Measurements from ENCODE around the gene RNU6-1. TPM values are rescaled to one million over a fixed set of nuclear protein-coding genes. Genes with fewer than 3 reads are reported as not detected.

Gene RNU6-1
- total and polyA plus RNA-seq, 2 donors from 2014 or later = not detected

DNA sequence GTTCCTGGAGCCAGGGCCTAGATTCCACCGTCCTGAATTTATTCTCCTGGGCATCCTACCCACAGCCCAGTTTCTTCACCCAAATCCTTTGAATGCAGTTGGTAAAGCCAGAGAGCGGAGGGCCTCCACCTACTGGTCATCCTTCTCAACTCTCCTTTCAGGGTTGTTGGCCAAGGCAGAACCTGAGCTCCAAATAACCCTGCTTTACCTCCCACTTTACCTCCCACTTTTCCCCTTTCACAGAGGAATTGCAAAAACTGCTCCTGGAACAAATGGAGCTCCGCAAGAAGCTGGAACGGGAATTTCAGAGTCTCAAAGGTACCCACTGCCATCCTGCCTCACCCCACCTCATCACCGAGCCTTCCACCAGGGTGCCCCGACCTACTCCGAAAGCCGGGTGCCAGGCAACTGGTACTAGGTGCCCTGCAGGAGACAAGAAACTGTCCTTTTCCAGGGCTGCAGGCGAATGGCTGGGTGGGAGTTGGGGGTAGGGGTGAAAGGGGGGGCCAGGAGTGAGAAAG is 7.8 kb downstream of the RNU6-1 start:
- no peak for FAIRE-seq
- H3K9ac ChIP-seq (ENCODE audit: low read length in 3 of 3) = no peak overlapping the region
- intact Hi-C loops (cut with DNase I) = loop anchor here (10.0 kb wide), 1 partner anchor 367 kb away; no protein-coding TSS in a partner anchor
- H3K4me3 ChIP-seq (ENCODE audit: low read length in 3 of 3) = no peak overlapping the region
- peaks cover 0 to 24% (median 15%) of the 10 kb centered on the region in 3 donors for H3K4me1 ChIP-seq (ENCODE audit: control insufficient read depth in 2 of 3, insufficient read depth in 2 of 3, low read depth in 1 of 3, low read length in 3 of 3)
- H3K27ac ChIP-seq (ENCODE audit: low read depth in 2 of 2, low read length in 2 of 2) = no peak overlapping the region
- H3K27me3 ChIP-seq (ENCODE audit: control insufficient read depth, insufficient read depth, low read length) = peaks cover 46% of the 10 kb centered on the region
- TF ChIP-seq, protein P1, sequence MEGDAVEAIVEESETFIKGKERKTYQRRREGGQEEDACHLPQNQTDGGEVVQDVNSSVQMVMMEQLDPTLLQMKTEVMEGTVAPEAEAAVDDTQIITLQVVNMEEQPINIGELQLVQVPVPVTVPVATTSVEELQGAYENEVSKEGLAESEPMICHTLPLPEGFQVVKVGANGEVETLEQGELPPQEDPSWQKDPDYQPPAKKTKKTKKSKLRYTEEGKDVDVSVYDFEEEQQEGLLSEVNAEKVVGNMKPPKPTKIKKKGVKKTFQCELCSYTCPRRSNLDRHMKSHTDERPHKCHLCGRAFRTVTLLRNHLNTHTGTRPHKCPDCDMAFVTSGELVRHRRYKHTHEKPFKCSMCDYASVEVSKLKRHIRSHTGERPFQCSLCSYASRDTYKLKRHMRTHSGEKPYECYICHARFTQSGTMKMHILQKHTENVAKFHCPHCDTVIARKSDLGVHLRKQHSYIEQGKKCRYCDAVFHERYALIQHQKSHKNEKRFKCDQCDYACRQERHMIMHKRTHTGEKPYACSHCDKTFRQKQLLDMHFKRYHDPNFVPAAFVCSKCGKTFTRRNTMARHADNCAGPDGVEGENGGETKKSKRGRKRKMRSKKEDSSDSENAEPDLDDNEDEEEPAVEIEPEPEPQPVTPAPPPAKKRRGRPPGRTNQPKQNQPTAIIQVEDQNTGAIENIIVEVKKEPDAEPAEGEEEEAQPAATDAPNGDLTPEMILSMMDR (IDR thresholded peaks at IDR 0.05; ENCODE audit: borderline replicate concordance, extremely low read depth, insufficient read depth) = peak; percentile 27
- peak in 4 of 5 donors; percentile 57 to 75 (median 70) for DNase-seq
- H3K9me3 ChIP-seq (ENCODE audit: control insufficient read depth in 2 of 3, insufficient read depth in 1 of 3, low read length in 3 of 3) = no peaks in the 10 kb centered on the region
- no peaks in the 10 kb centered on the region for H3K36me3 ChIP-seq (ENCODE audit: control insufficient read depth in 2 of 3, insufficient read depth in 3 of 3, low read length in 3 of 3)

- no peaks in the 10 kb centered on the region for H3K36me3 ChIP-seq (ENCODE audit: control insufficient read depth in 2 of 3, insufficient read depth in 3 of 3, low read length in 3 of 3)
- intact Hi-C loops (cut with DNase I) = loop anchor here (10.0 kb wide), 1 partner anchor 367 kb away; no protein-coding TSS in a partner anchor
- H3K9ac ChIP-seq (ENCODE audit: low read length in 3 of 3) = no peak overlapping the region
- TF ChIP-seq, protein P1 (IDR thresholded peaks at IDR 0.05; ENCODE audit: borderline replicate concordance, extremely low read depth, insufficient read depth) = no peak
- peak in 1 of 5 donors; percentile 20 for DNase-seq
- peaks cover 47% of the 10 kb centered on the region for H3K27me3 ChIP-seq (ENCODE audit: control insufficient read depth, insufficient read depth, low read length)
- peaks cover 0 to 24% (median 15%) of the 10 kb centered on the region in 3 donors for H3K4me1 ChIP-seq (ENCODE audit: control insufficient read depth in 2 of 3, insufficient read depth in 2 of 3, low read depth in 1 of 3, low read length in 3 of 3)
- no peak overlapping the region for H3K27ac ChIP-seq (ENCODE audit: low read depth in 2 of 2, low read length in 2 of 2)
- H3K9me3 ChIP-seq (ENCODE audit: control insufficient read depth in 2 of 3, insufficient read depth in 1 of 3, low read length in 3 of 3) = no peaks in the 10 kb centered on the region
- no peak overlapping the region for H3K4me3 ChIP-seq (ENCODE audit: low read length in 3 of 3)
- FAIRE-seq = no peak
Observed at GRCh38 chr15:67831363-67831762, 8.5 kb downstream of the RNU6-1 start.

GRCh38 chr15:67829647-67830504 is 10.0 kb downstream of the RNU6-1 start:
- TF ChIP-seq, protein P1 (IDR thresholded peaks at IDR 0.05; ENCODE audit: borderline replicate concordance, extremely low read depth, insufficient read depth) = no peak
- Histone ChIP-seq H3K9ac (ENCODE audit: low read length in 3 of 3) (no peak overlapping the region), H3K9me3 (ENCODE audit: control insufficient read depth in 2 of 3, insufficient read depth in 1 of 3, low read length in 3 of 3) (no peaks in the 10 kb centered on the region), H3K27me3 (ENCODE audit: control insufficient read depth, insufficient read depth, low read length) (peaks cover 51% of the 10 kb centered on the region), H3K4me3 (ENCODE audit: low read length in 3 of 3) (no peak overlapping the region), H3K27ac (ENCODE audit: low read depth in 2 of 2, low read length in 2 of 2) (no peak overlapping the region), H3K36me3 (ENCODE audit: control insufficient read depth in 2 of 3, insufficient read depth in 3 of 3, low read length in 3 of 3) (no peaks in the 10 kb centered on the region), H3K4me1 (ENCODE audit: control insufficient read depth in 2 of 3, insufficient read depth in 2 of 3, low read depth in 1 of 3, low read length in 3 of 3) (peaks cover 0 to 22% (median 12%) of the 10 kb centered on the region in 3 donors)
- DNase-seq = peak in 2 of 5 donors; percentile 33 to 73
- FAIRE-seq = no peak
- intact Hi-C loops (cut with DNase I) = loop anchor here (10.0 kb wide), 1 partner anchor 365 kb away; no protein-coding TSS in a partner anchor
